ENCODE results near the gene SOS1.

- TF ChIP-seq SP1 (IDR thresholded peaks at IDR 0.05) (no peak), TARDBP (IDR thresholded peaks at IDR 0.05) (no peak), ELF4 (IDR thresholded peaks at IDR 0.05) (no peak)
Observed at GRCh38 chr2:39027421-39027820, 93.4 kb downstream of the SOS1 start.

All from HEK293T (cell line).